ENCODE results near the gene PARD3B. TPM values are rescaled to one million over a fixed set of nuclear protein-coding genes. Genes with fewer than 3 reads are reported as not detected.

The PARD3B gene
- total and polyA plus RNA-seq, 2 of the 8 experiments (the other 6 are each of a cell fraction or from before 2014, with no cell fraction given) = 1.2 to 5.7 TPM

- Histone ChIP-seq H3K4me2 (ENCODE audit: insufficient read depth in 1 of 2, low read depth in 2 of 2, low read length in 2 of 2) (no peak overlapping the region), H3K27me3 (replicated peaks in 1 of 4; ENCODE audit: control insufficient read depth in 3 of 4, extremely low read depth in 1 of 4, insufficient read depth in 3 of 4, low read length in 3 of 4) (no peaks in the 10 kb centered on the region), H3K9ac (replicated peaks in 1 of 4; ENCODE audit: extremely low read depth in 1 of 4, low read depth in 3 of 4, low read length in 3 of 4) (no peak overlapping the region), H2BK20ac (ENCODE audit: low read length) (no peak overlapping the region), H4K20me1 (replicated peaks in 1 of 2; ENCODE audit: control insufficient read depth in 1 of 2, insufficient read depth in 2 of 2, low read length in 2 of 2) (peaks cover 0 to 1% of the 10 kb centered on the region in 2 experiments), H3K4me1 (replicated peaks in 1 of 4; ENCODE audit: control insufficient read depth in 3 of 4, insufficient read depth in 4 of 4, low read length in 3 of 4) (no peaks in the 10 kb centered on the region; a peak in 1 of 7 replicates), H3K27ac (ENCODE audit: low read depth, low read length) (no peak overlapping the region), H3K23me2 (ENCODE audit: low read depth, low read length) (no peaks in the 10 kb centered on the region), H3K56ac (replicated peaks; ENCODE audit: insufficient read length, low read depth, low read length) (no peak overlapping the region), H2BK12ac (ENCODE audit: low read depth, low read length) (no peak overlapping the region), H3K4ac (replicated peaks; ENCODE audit: insufficient read length, low read depth, low read length) (no peak overlapping the region), H2AFZ (ENCODE audit: low read length) (no peak overlapping the region), H4K8ac (ENCODE audit: extremely low read depth, insufficient read depth, low read length) (no peak overlapping the region), H3K36me3 (ENCODE audit: control insufficient read depth in 2 of 4, insufficient read depth in 4 of 4, low read length in 3 of 4) (no peaks in the 10 kb centered on the region; a peak in 1 of 8 replicates), H4K91ac (replicated peaks; ENCODE audit: insufficient read length, low read length) (no peak overlapping the region), H2BK15ac (ENCODE audit: low read length) (no peak overlapping the region), H2BK5ac (ENCODE audit: low read depth, low read length) (no peak overlapping the region), H2BK120ac (replicated peaks; ENCODE audit: low read depth, low read length) (no peak overlapping the region), H3K18ac (ENCODE audit: extremely low read depth, low read length) (no peak overlapping the region), H3K14ac (ENCODE audit: insufficient read length) (no peak overlapping the region), H2AK5ac (ENCODE audit: low read depth, low read length) (no peak overlapping the region), H3K4me3 (ENCODE audit: extremely low read depth in 1 of 4, insufficient read depth in 2 of 4, low read depth in 3 of 4, low read length in 4 of 4) (no peak overlapping the region), H3K23ac (ENCODE audit: insufficient read length) (no peak overlapping the region), H3K9me3 (ENCODE audit: insufficient read depth in 2 of 2, low read depth in 1 of 2, low read length in 1 of 2) (no peaks in the 10 kb centered on the region), H3K79me2 (ENCODE audit: control insufficient read depth in 1 of 2, insufficient read depth in 2 of 2, low read length in 2 of 2) (no peaks in the 10 kb centered on the region), H4K5ac (ENCODE audit: insufficient read length, low read depth, low read length) (no peak overlapping the region), H3K79me1 (ENCODE audit: low read depth, low read length) (no peaks in the 10 kb centered on the region)
- POLR2A ChIA-PET (ENCODE audit: partially characterized antibody) = no interaction called here
- CTCF ChIA-PET (ENCODE audit: partially characterized antibody) = interaction anchor here (0.6 kb wide), 3 partner anchors 9 to 381 kb away, joined by 3 read pairs; no protein-coding TSS in a partner anchor
- DNase-seq (ENCODE audit: low read depth in 1 of 2, low spot score in 2 of 2) = no peak
- FAIRE-seq = no peak
- WGBS, 2 experiments (ENCODE audit: extremely low coverage in 1 of 2, insufficient coverage in 1 of 2, insufficient read length in 1 of 2, insufficient replicate concordance in 2 of 2, low coverage in 1 of 2, low lambda C conversion rate in 2 of 2, missing lambda C conversion rate in 1 of 2) = 89% methylated on average over 3 of the region's 3 CpGs; no CpG with 5 or more reads in 1 of the 2 experiments
- TF ChIP-seq NANOG (IDR thresholded peaks at IDR 0.05; ENCODE audit: insufficient read depth, low read depth, low read length, poor library complexity, severe bottlenecking) = no peak
- no peak for TF ChIP-seq SIX5 (IDR thresholded peaks at IDR 0.05; ENCODE audit: low read depth, low read length)
- no peak for TF ChIP-seq EGR1 (IDR thresholded peaks at IDR 0.05; ENCODE audit: borderline replicate concordance, low read depth, low read length)
- TF ChIP-seq EZH2 (IDR thresholded peaks at IDR 0.05; ENCODE audit: low read depth, low read length, severe bottlenecking) = no peak
- TF ChIP-seq POU5F1 (IDR thresholded peaks at IDR 0.05; ENCODE audit: low read depth, low read length) = no peak
- TF ChIP-seq CTCF (IDR thresholded peaks at IDR 0.05; ENCODE audit: control extremely low read depth in 1 of 3, insufficient read depth in 1 of 3, low read depth in 1 of 3, low read length in 3 of 3) = no peak
- TF ChIP-seq GABPA (IDR thresholded peaks at IDR 0.05; ENCODE audit: borderline replicate concordance, insufficient read depth, low read length) = no peak
- TF ChIP-seq HDAC6 (IDR thresholded peaks at IDR 0.05; ENCODE audit: low read depth, low read length) = no peak
- no peak for TF ChIP-seq POLR2AphosphoS5 (IDR thresholded peaks at IDR 0.05; ENCODE audit: low read depth, low read length)
- TF ChIP-seq ASH2L (IDR thresholded peaks at IDR 0.05; ENCODE audit: low read length) = no peak
- TF ChIP-seq RFX5 (IDR thresholded peaks at IDR 0.05; ENCODE audit: borderline replicate concordance, low read depth, low read length) = no peak
- no peak for TF ChIP-seq HDAC2 (IDR thresholded peaks at IDR 0.05; ENCODE audit: borderline replicate concordance in 1 of 2, low read depth in 2 of 2, low read length in 2 of 2)
Observed at GRCh38 chr2:205499006-205499405, 953.7 kb downstream of the PARD3B start.

Data from H1 (cell line).